HUES64 (cell line): Measurements from ENCODE around the gene PER2.

Experiments used
- H3K27ac ChIP-seq: 2 replicates; pipeline ENCODE4 v1.7.0; 2013; ENCODE audit warnings: low read depth, low read length, inconsistent platforms
- H3K27me3 ChIP-seq: 2 replicates; pipeline ENCODE4 v1.6.1; 2013; ENCODE audit warnings: mild to moderate bottlenecking, low read length; ENCODE audit not compliant: insufficient read depth
- H3K36me3 ChIP-seq: 2 replicates; pipeline ENCODE4 v1.6.1; 2013; ENCODE audit warnings: mild to moderate bottlenecking, low read length; ENCODE audit not compliant: insufficient read depth
- H3K4me1 ChIP-seq: 2 replicates; pipeline ENCODE4 v1.6.1; 2013; ENCODE audit warnings: mild to moderate bottlenecking, low read length, moderate library complexity; ENCODE audit not compliant: insufficient read depth
- H3K4me3 ChIP-seq: 2 replicates; pipeline ENCODE4 v1.5.1; 2013; ENCODE audit warnings: mild to moderate bottlenecking, low read length, moderate library complexity
- H3K9ac ChIP-seq: 2 replicates; pipeline ENCODE4 v1.6.1; 2013; ENCODE audit warnings: mild to moderate bottlenecking, low read depth, low read length
- H3K9me3 ChIP-seq: 2 replicates; pipeline ENCODE4 v1.6.1; 2013; ENCODE audit warnings: low read depth, low read length; ENCODE audit not compliant: insufficient read depth
- WGBS: fragments of 150-250, 120-280 bp; methylation state at CpG from one replicate; pipeline ENCODE4 v1.1.7; 2013; ENCODE audit warnings: missing lambda C conversion rate; 5-methylcytosine and 5-hydroxymethylcytosine counted together

The PER2 gene

GRCh38 chr2:238294046-238294392, 5.6 kb upstream of the PER2 start:
- 91% methylated on average over 9 of the region's 9 CpGs for WGBS
- Histone ChIP-seq H3K27me3 (peaks cover 7% of the 10 kb centered on the region), H3K36me3 (no peaks in the 10 kb centered on the region), H3K4me3 (no peak overlapping the region), H3K27ac (no peak overlapping the region), H3K9ac (no peak overlapping the region), H3K4me1 (peaks cover 14% of the 10 kb centered on the region), H3K9me3 (no peaks in the 10 kb centered on the region)

GRCh38 chr2:238291550-238292281, 3.3 kb upstream of the PER2 start:
- Histone ChIP-seq H3K27me3 (peaks cover 8% of the 10 kb centered on the region; the same call in 1 of the 2 replicates), H3K4me3 (no peak overlapping the region), H3K4me1 (peaks cover 21% of the 10 kb centered on the region), H3K36me3 (no peaks in the 10 kb centered on the region), H3K27ac (no peak overlapping the region), H3K9me3 (no peaks in the 10 kb centered on the region), H3K9ac (no peak overlapping the region)
- WGBS = 95% methylated on average over 8 of the region's 8 CpGs

DNA sequence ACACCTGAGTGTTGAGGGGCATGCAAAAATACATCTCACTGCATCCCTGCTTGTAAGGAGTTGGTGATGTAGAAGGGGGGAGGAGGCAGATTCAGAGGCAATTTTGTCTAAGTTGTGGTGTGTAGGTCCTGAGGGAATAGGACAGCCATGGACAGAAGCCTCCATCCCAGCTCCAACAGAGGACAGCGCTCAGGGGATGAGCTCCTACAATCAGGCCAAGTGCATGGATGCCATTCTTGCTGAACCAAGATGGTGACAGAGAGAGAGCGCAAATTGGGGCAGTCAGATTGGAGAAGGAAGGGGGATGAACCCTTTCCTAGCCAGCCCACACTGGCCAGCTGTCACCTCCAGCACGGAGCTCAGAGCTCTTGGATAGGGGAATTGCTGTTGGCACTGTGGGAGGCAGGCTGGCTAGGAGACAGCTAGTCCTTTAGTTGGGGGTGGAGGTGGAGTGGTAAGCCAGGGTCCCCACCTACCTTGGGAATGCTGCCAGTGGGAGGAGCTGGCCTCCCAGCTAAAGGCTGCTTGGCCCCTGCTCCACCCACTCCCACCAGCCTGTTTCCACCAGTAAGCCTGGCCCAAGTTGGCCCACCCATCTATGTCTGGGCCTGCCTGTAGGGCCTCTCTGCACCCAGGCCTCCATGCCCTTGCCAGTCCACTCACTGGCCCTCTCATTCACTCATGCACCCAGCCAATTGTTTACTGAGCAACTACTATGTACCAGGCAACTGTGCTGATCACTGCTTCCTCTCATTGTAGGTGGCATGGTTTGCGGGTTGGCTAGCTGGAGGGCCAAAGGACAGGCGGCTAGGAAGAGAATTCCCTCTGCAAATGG, 2.5 kb upstream of the PER2 start:
- Histone ChIP-seq H3K36me3 (no peaks in the 10 kb centered on the region), H3K4me3 (no peak overlapping the region), H3K9me3 (no peaks in the 10 kb centered on the region), H3K4me1 (peaks cover 28% of the 10 kb centered on the region), H3K27ac (peak overlapping the region; percentile 50; the same call in 1 of the 2 replicates), H3K27me3 (peaks cover 8% of the 10 kb centered on the region; the same call in 1 of the 2 replicates), H3K9ac (no peak overlapping the region)
- 87% methylated on average over 5 of the region's 5 CpGs for WGBS

DNA sequence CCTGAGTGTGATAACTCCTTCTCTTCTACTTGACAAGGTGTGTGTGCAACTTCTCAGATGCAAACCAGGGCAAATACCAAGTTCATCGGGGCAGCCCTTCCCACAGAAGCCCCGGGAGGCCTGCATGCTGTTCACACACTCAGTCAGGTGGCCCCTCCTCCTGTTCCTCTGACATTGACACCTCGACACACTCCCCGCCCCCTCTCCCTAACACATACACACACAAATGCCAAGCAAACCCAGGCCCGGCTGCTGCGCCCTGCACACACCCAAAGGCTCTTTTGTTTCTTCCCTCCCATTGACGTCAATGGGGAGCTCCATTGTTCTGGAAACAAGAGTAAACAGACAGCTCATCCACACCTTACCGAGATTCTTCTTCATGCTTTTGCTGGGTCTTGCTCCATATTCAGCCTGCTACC, 1.7 kb upstream of the PER2 start:
- H3K4me3 ChIP-seq = peak overlapping the region; percentile 75; the same call in 1 of the 2 replicates
- whole genome bisulfite sequencing = 8% methylated on average over 8 of the region's 8 CpGs
- H3K4me1 ChIP-seq = peaks cover 36% of the 10 kb centered on the region
- H3K27ac ChIP-seq = peak overlapping the region; percentile 50; the same call in 1 of the 2 replicates
- no peak overlapping the region for H3K9ac ChIP-seq
- no peaks in the 10 kb centered on the region for H3K36me3 ChIP-seq
- H3K27me3 ChIP-seq = peaks cover 8% of the 10 kb centered on the region; the same call in 1 of the 2 replicates
- no peaks in the 10 kb centered on the region for H3K9me3 ChIP-seq

DNA sequence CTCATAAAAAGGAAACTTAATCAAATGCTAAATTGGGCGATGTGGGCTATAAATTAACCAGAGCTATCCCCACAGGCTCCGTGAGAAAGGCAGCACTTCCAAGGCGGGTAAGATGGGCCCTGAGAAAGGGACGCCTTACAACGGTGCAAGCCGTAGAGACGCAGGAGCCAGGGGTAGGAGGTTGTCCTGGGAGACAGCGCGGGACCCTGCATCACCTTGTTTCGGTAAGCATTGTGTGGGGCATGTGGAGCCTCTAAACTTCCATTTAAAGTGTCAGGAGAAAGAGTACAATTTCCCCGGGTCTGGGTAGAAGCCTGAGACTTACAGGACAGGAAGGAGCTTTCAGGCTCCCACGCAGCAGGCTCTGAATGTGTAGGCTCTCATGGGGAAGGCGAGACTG, 1.2 kb upstream of the PER2 start:
- no peak overlapping the region for H3K27ac ChIP-seq
- 16% methylated on average over 13 of the region's 13 CpGs for WGBS

GRCh38 chr2:238288650-238289573, 502 bp upstream of the PER2 start:
- Histone ChIP-seq H3K4me3 (peak overlapping the region; percentile 75), H3K4me1 (peaks cover 37% of the 10 kb centered on the region), H3K36me3 (no peaks in the 10 kb centered on the region), H3K27ac (peak overlapping the region; percentile 73; the same call in 1 of the 2 replicates), H3K9me3 (no peaks in the 10 kb centered on the region), H3K27me3 (peaks cover 8% of the 10 kb centered on the region; the same call in 1 of the 2 replicates), H3K9ac (peak overlapping the region; percentile 76)
- under 1% methylated on average over 108 of the region's 108 CpGs for WGBS

More for the DNA sequence above, 1.2 kb upstream of the PER2 start:
- Histone ChIP-seq H3K4me1 (peaks cover 37% of the 10 kb centered on the region), H3K27me3 (peaks cover 8% of the 10 kb centered on the region; the same call in 1 of the 2 replicates), H3K36me3 (no peaks in the 10 kb centered on the region), H3K9ac (peak overlapping the region; percentile 57; the same call in 1 of the 2 replicates), H3K9me3 (no peaks in the 10 kb centered on the region), H3K4me3 (peak overlapping the region; percentile 75)

GRCh38 chr2:238286987-238287736, 1.2 kb downstream of the PER2 start:
- Histone ChIP-seq H3K9me3 (no peaks in the 10 kb centered on the region), H3K27me3 (peaks cover 8% of the 10 kb centered on the region; the same call in 1 of the 2 replicates), H3K9ac (no peak overlapping the region; the same call in 1 of the 2 replicates), H3K4me1 (peaks cover 37% of the 10 kb centered on the region), H3K36me3 (no peaks in the 10 kb centered on the region), H3K4me3 (peak overlapping the region; percentile 75), H3K27ac (no peak overlapping the region)
- 85% methylated on average over 11 of the region's 11 CpGs for WGBS

- Histone ChIP-seq H3K27ac (peak overlapping the region; percentile 83; the same call in 1 of the 2 replicates), H3K9me3 (no peaks in the 10 kb centered on the region), H3K27me3 (peaks cover 8% of the 10 kb centered on the region; the same call in 1 of the 2 replicates), H3K4me3 (no peak overlapping the region), H3K36me3 (no peaks in the 10 kb centered on the region), H3K4me1 (peaks cover 37% of the 10 kb centered on the region), H3K9ac (no peak overlapping the region)
- WGBS = 92% methylated on average over 7 of the region's 7 CpGs
Observed at GRCh38 chr2:238286551-238286950, 1.9 kb downstream of the PER2 start.

GRCh38 chr2:238286095-238286494, 2.3 kb downstream of the PER2 start:
- 57% methylated on average over 7 of the region's 7 CpGs for WGBS
- peaks cover 37% of the 10 kb centered on the region for H3K4me1 ChIP-seq
- peak overlapping the region; percentile 43; the same call in 1 of the 2 replicates for H3K9ac ChIP-seq

GRCh38 chr2:238285653-238286082, 2.7 kb downstream of the PER2 start:
- H3K4me3 ChIP-seq = no peak overlapping the region
- 56% methylated on average over 6 of the region's 7 CpGs for WGBS

More at GRCh38 chr2:238286095-238286494, 2.3 kb downstream of the PER2 start:
- H3K36me3 ChIP-seq = no peaks in the 10 kb centered on the region
- peaks cover 8% of the 10 kb centered on the region; the same call in 1 of the 2 replicates for H3K27me3 ChIP-seq
- H3K4me3 ChIP-seq = no peak overlapping the region
- H3K27ac ChIP-seq = peak overlapping the region; percentile 83; the same call in 1 of the 2 replicates
- no peaks in the 10 kb centered on the region for H3K9me3 ChIP-seq

More at GRCh38 chr2:238285653-238286082, 2.7 kb downstream of the PER2 start:
- Histone ChIP-seq H3K9me3 (no peaks in the 10 kb centered on the region), H3K9ac (peak overlapping the region; percentile 43; the same call in 1 of the 2 replicates), H3K27ac (peak overlapping the region; percentile 83), H3K27me3 (peaks cover 8% of the 10 kb centered on the region; the same call in 1 of the 2 replicates), H3K36me3 (no peaks in the 10 kb centered on the region), H3K4me1 (peaks cover 35% of the 10 kb centered on the region)
